SW 1271 (cell line): ENCODE data around the gene KRTAP5-6.

Experiments used
- DNase-seq, 2 experiments: peaks; one replicate each; lab custom pipeline; 2025; lab: John Stamatoyannopoulos, UW

KRTAP5-6 gene

DNA sequence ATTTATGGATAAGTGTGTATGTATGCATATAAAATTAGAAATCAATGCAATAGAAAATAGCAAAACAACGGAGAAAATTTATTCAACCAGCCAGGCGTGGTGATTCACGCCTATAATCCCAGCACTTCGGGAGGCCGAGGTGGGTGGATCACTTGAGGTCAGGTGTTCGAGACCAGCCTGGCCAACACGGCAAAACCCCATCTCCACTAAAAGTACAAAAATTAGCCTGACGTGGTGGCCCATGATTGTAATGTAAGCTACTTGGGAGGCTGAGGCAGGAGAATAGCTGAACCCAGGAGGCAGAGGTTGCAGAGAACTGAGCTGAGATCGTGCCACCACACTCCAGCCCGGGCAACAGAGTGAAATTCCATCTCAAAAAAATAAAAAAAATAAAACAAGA lies 5.5 kb downstream of the KRTAP5-6 start:
- no peak for DNase-seq

DNA sequence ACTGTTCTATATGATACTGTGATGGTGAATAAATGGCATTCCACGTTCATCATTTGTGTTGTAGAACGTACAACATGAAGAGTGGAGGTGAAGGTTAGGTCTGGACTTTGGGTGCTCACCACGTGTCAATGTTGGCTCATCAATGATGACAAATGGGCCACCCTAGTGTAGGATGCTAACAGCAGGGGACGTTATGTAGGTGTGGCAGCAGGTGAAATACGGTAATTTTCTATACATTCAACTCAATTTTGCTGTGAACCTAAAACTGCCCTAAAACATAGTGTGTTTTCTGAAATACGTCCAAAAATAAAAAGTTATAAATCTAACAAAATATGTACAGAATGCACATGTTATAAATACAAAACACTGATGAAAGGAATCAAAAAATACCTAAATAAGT lies 6.2 kb downstream of the KRTAP5-6 start:
- DNase-seq = no peak

DNA sequence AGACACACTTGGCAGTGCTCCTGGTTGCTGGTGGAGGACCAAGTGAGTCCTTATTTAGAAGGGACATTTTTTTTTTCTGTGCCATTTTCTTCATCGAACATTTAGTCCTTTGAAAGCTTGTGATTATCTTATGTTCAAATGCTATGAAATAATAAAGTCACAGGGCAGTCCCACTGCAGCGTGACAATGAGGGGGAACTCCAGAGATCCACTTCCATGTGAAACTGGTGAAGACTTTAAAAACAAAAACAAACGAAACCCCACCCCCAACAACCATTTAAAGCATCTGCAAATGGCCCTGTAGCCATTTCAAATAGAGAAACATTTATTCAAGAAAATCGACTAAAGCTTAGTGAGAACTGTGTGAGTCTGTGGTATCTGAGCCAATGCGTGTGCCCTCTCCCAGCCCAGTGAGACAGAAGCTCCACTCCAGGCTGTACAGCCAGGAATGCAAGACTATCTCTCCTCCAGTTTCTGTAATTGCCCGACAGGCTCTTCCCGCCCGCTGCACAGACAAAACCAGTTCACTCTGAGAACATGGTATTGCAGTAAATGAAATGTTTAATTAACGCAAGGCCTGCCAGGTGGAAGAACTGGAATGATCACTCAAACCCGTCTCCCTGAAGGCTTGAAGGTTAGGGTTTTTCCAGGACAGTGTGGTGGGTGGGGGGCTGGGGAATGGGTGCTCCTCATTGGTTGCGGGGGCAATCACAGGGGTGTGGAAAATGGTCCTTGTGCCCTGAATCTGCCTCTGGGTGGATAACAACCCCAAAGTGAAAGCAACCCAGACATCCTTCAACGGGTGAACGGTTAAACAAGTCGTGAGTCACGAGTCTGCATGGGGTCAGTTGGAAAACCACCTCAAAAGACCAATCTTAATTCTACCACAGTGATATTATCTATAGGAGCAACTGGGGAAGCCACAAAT lies 8.4 kb downstream of the KRTAP5-6 start:
- no peak for DNase-seq

DNA sequence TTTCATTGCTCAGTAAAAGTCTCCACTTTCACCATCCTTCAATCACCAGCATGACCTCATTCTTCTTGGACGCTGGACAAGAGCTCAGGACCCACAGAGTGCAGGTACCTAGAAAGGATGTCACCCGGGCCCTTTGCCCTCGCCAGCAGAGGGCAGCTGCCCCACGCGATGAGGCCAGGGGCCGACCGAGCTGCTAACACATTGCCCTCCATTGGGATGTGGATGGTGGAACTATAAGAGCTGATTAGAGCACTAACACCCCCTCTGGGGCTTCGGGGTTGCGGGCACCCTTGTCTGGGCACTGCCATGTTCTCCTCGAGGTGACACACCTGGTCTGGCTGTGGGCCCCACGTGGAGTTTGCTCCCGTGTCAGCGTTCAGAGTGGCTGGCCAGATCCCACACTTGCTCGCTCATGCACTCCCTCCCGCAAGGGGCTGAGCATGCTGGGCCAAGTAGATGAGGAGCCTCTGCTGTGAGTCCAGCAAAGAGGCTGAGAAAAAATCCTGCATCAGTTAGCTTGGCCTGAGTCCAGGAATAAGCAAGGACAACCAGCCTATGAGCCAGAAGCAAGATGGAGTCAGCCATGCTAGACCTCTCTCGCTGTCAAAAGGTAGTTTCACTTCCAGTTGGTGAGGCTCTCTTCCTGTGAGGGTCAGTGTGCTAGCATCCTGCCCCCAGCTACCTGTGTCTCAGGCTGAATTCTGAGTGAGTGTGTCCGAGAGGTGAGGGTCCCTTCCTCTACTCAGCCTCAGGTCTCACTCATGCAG lies 9.8 kb downstream of the KRTAP5-6 start:
- DNase-seq = no peak

DNA sequence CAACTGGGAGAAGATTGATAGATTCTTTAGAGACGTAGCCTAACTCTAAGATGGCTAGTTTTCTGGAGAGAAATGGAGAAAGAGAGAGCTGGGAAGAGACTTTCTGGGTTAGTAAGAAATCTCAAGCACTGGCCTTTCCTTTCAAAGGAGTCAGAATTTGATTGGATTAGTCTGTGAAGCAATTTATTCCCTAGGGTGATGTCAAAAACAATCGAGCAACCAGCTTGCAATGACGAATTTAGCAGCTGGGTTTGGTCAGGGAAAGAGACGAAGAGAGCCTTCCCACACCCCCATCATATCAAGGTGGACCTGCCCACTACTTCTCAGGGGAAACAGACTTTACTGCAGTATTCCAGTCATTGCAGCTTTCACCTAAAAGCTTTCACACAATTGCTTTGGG lies 10.8 kb downstream of the KRTAP5-6 start:
- no peak for DNase-seq

DNA sequence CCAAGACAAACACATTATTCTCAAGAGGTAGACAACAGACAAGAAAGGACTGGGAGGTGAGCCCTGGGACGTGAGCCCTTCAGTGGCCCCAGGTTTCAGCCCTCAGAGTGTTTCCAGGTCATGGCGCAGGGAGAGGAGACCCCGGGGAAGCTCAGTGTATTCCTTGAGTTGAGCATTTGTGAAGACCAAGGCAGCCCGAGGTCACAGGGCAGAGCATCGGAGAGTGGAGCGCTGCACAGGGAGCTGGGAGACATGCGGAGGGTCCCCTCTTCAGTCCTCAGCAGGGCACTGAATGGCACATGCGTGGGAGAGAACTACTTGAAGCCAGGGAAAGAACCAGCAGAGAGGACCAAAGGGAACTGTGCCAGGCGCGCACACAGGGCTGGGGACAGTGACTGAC lies 11.7 kb downstream of the KRTAP5-6 start:
- DNase-seq = no peak

DNA sequence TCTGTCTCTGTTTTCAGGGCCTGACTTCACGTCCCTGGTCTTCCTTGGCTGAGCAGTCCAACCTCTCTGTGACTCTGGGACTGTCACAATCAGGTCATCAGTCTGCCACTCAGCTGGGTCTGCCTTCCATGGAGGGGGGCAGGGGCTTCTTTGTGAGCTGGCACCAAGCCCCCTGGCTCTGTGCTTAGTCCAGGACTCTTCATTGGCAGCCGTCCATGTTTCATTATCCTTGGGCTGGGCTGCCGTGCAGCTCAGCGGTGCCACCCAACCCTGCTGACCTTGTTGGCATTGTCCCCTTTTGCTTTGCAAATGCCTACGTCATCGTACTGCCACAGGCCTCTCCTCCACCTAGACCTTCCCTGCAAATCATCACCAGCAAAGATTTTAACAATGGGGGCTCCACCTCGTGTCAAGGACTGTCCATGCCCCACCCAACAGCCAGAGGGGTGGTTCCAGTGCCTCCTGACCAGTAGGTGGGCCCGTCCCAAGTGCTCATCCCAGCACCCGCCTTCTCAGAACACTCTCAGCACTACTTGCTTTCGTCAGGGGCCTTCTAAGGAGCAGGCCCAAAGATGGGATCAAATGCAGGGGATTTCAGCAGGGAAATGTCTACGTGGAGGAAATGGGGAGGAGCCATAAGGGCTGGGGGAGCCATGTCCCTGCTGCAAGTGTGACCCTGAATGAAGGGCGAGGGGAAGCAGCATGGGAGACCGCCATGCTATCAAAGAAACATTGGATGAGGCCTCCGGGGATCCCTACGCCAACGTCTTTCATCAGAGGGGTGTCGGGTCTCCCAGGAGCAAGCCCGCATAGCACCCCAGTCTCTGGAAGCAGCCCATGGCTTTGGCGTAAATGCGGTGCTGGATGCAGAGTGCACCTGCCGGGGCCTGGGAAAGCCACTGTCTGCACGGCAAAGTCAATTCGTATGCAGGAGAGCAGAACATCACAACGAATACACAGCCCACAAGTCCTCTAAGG lies 18.2 kb downstream of the KRTAP5-6 start:
- DNase-seq = no peak

DNA sequence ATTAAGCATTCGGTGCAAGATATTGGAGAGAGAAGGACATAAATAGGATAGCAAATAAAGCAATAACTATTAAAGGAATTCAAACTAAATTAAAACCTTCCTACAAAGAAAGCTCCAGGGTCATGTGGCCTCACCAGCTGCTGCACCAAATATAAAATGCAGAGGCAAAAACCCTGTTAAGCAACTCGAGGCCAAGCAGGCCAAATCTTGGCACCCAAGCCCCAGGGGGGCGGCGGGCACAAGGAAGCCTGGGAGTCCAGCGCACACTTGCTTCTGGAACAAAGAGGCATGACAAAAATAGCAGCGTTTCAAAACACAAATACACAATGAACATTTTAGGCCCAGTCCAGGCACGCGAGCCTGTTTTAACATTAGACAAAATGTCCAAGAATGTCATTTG lies 20.8 kb downstream of the KRTAP5-6 start:
- no peak for DNase-seq

DNA sequence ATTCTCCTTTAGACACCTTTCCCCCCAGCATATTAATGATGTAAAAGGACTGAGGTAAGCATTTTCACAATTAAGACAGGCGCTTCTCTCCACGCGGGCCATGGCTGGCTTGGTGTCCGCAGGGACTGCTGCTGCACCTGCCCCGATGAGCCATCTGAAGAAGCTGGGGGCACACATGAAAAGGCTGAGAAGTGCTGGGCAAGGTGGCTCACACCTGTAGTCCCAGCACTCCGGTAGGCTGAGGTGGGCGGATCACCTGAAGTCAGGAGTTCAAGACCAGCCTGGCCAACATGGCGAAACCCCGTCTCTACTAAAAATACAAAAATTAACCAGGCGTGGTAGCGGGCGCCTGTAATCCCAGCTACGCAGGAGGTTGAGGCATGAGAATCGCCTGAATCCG lies 21.3 kb downstream of the KRTAP5-6 start:
- DNase-seq = no peak

DNA sequence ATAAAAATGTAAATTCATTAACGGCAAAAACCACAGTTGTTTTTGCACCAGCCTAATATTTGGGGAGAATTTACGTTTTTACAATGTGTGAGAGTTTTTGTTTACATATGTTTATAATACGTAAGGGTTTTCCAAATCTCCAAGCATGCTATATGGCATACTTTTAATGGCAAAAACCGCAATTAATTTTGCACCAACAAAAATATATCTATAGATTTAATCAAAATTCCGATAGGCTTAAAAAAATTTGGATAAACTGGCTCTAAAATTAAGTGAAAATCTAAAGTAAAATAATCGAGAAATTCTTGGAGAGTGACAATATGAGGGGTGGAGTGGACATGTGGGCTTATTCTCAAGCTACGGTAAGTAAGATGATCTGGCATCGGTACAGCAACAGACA lies 22.8 kb downstream of the KRTAP5-6 start:
- no peak for DNase-seq

DNA sequence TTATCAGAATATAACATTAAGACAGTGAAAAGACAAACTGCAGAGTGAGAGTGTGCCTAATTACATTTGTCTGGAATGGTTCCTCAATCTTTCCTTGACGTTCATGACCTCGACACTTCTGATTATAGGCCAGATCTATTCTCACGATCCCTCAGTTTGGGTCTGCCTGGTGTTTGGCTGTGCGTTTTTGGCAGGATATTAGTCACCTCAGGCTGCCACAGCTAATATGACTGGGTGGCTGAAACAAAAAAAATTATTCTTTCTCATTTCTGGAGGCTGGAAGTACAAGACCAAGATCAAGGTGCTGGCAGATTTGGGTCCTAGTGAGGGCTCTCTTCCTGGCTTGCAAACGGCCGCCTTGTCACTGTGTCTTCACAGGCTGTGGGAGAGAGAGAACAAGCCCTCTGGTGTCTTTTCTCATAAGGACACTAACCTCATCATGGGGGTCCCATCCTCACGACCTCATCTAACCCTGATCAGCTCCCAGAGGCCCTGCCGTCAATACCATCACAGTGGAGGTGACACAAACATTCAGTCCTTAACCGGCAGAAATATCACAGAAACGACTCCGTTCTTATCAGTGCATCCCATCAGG lies 30.2 kb downstream of the KRTAP5-6 start:
- no peak for DNase-seq

DNA sequence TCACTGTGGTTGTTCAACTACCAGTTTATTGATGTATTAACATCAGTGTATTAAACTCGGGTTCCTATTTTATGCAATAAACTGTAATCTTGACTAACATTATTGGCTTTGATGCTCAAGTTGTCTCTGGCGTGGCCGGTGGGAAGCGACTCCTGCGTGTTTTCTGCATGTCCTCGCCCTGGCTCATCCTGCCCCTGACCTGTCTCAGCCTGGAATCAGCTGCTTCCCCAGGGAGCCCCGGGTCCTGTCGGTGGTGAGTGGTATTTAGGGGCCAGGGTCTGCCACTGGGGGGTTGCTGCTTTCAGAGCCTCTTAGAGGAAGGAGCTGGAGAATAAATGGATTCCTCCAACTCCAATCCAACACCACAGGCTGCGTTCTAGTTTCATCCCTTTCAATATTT lies 30.9 kb downstream of the KRTAP5-6 start:
- DNase-seq = no peak

DNA sequence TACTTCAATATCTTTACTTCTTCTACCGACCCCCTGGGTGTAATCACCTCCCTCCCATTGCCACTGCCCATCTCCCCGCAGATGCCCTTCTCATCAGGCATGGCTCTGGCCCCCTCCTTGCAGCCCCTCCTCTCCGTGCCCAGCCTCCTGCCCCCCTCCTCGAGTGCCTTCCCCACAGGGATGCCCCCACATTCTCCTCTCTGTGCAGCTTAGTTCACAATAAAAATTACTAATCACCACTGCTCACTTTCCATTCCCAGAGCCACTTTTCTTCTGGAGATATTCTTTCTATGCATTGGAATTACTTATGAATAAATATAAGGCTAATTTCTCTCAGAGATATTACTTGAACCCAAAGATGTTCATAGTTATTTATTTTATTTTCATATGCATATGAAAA lies 31.3 kb downstream of the KRTAP5-6 start:
- no peak for DNase-seq

DNA sequence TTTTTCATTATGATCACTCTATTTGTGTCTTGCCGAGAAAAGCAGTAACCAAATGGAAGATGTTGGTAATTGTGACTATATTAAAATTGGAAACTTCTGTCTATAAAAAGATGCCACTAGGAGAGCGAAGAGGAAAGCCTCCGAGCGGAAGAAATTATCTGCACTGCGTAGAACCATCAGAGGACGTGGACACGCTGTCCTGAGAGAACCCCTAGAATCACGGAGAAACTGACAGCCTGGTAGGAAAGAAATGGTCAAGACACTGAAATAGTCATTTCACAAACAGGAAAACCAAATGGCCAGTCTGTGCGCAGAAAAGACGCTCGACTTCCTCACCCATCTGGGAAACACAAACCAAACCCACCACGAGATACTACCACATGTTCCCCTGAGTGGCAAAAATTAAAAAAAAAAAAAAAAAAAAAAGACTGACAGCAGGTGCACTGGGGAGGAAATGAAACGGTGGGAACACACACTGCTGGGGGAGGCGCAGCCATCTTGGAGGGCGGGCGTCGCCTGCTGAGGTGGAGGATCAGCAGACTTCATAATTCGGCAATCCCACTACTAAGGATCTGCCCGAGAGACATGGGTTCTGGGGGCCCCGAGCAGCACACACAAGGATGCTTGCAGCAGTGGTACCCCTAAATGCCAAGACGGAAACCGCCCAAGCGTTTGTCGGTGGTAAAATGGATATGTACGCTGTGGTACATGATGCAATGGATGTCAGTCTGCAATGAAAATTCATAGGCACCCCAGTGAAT lies 32.1 kb downstream of the KRTAP5-6 start:
- no peak for DNase-seq

DNA sequence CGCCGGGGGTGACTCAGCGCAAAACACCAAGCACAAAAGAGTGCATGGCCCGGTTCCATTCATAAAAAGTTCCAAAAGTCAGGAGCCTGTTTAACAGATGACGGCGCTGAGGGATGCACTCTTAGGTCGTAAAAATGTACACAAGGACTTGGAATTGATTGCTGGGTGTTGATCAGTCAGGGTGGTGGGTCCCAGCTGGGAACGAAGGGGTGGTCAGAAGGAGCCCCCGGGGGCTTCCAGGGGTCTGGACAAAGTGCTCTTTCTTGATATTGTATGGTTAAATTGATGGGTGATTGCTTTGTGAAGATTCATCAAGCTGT lies 32.7 kb downstream of the KRTAP5-6 start:
- DNase-seq = no peak

DNA sequence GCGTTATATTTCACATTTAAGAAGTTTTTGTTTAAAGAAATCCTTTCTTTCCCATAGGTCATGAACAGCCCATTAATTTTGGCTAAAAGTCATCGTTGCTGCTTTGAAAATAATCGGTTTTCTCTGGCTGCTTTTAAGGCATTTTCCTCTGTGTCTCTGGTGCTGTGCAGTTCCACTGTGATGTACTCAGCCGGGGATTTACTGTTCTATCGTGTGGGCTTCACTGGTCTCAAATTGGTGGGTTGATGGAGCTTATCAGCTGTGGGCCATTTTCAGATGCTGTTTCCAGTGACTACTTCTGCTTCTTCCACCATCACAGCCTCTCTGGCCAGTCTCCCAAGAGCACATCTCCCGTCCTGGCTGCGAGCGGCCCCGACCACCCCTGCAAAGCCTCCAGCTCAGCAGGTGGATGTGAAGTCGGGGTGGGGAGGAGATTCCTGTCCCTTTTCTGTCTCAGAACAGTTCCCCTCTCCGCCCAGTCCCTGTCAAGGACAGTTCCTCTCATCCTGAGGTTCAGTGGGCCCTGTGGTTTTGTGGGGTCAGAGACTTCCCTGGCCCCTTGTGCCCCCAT lies 33.1 kb downstream of the KRTAP5-6 start:
- no peak for DNase-seq

DNA sequence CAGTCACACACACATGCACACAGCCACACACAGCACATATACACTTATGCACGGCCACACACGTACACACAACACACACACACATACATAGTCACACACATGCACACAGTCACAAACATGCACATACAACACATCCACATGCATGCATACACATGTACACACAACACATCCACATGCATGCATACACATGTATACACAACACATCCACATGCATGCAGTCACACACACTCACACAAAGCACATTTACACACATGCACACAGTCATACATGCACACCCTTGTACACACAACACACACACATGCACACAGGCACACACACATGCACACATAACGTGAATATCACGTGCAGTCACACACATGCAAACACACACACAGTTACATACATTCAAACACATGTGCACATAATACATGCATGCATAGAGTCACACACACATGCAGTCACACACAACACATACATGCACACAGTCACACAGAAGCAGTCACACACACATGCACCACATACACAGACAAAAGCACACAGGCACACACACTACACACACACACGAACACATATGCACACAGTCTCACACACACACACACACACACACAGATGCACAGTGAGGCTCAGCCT lies 34.6 kb downstream of the KRTAP5-6 start:
- no peak for DNase-seq

DNA sequence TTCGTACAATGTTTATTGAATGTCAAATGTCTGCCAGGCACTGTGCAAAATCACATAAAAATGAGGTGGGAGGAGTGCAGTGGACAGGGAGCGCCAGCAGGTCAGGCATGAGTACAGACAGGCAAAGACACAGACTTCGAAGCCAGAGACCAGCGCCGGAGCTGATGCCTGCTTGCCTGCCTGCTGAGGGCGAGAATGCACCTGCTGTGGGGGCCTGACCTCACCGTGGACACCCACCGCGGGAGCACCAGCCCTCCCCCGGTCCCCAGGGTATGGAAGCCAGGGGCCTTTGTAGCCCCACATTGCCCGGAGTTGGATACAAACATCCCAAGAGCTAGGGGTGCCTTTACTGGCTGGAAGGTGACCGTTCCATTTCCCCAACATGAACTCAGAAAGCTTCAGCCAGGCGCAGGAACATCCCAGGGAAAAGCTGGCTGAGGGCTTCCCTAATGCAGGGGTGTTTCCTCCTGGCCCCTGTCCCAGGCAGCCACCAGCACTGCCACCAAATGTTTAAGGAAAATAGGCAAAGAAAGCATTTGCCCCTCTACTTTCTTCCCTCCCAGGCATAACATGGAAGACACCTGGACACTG lies 35.5 kb downstream of the KRTAP5-6 start:
- DNase-seq = no peak

DNA sequence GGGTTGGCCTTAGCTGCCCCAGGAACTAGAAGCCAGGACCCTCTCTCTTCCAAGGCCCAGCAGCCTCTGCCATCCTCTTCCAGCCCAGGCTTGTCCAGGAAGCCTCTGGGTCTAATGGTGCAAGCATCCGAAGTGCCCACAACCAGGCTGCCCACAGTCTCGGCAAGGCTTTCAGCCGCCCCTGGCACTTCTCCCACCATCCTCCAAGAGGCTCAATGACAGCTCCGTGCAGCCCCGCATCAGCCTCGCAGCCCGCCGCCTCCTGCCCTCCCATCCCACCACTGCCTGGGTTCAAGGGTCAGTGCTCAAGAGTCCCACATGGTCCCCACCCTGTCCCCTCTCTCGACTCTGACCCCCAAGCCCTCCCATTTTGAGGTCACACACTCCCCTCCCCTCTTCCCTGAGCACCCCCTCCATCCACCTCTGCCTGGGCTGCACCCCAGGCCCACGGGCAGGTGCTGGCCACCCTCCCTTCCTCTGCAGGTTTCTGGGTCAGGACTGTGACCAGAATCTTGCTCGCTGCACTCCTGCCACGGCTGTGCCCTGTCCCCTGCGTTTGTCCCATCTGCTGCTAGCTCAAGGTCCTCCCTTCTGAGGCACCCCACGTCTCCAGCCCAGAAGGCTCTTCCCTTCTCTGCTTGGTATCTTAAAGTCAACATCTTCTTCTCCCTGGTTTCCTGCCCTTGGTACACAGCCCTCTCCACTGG lies 36.2 kb downstream of the KRTAP5-6 start:
- no peak for DNase-seq
